HEK293 (cell line): ENCODE measurements around the gene INPP5B.

ENCODE experiments used
- FEZF1 ChIP-seq: fragments of 450-650 bp; formaldehyde crosslinking; IDR thresholded peaks from 2 replicates; pipeline ENCODE4 v1.5.1; 2016; ENCODE audit warnings: missing biosample characterization, missing genetic modification characterization
- KLF16 ChIP-seq: fragments of 450-650 bp; formaldehyde crosslinking; IDR thresholded peaks from 2 replicates; pipeline ENCODE4 v1.5.1; 2017; ENCODE audit warnings: missing biosample characterization, missing genetic modification characterization
- KLF7 ChIP-seq: fragments of 450-650 bp; formaldehyde crosslinking; IDR thresholded peaks from 2 replicates; pipeline ENCODE4 v1.5.1; 2016; ENCODE audit warnings: missing biosample characterization, missing genetic modification characterization, borderline replicate concordance
- MEIS1 ChIP-seq: sonication (generic); formaldehyde crosslinking; IDR thresholded peaks from 2 replicates; pipeline ENCODE4 v1.8.1; 2022; ENCODE audit warnings: missing genetic modification reagents, mild to moderate bottlenecking, borderline replicate concordance
- OSR2 ChIP-seq: fragments of 450-650 bp; formaldehyde crosslinking; IDR thresholded peaks from 2 replicates; pipeline ENCODE4 v1.5.1; 2016; ENCODE audit warnings: missing biosample characterization, missing genetic modification characterization
- RBAK ChIP-seq: fragments of 450-650 bp; formaldehyde crosslinking; IDR thresholded peaks from 2 replicates; pipeline ENCODE4 v1.5.1; 2016; ENCODE audit warnings: missing biosample characterization, missing genetic modification characterization
- YY2 ChIP-seq: fragments of 450-650 bp; formaldehyde crosslinking; IDR thresholded peaks from 2 replicates; pipeline ENCODE4 v1.5.1; 2016; ENCODE audit warnings: missing biosample characterization, missing genetic modification characterization
- ZBTB17 ChIP-seq: fragments of 450-650 bp; formaldehyde crosslinking; IDR thresholded peaks from 2 replicates; pipeline ENCODE4 v1.5.1; 2016; ENCODE audit warnings: missing biosample characterization, missing genetic modification characterization
- ZEB2 ChIP-seq: fragments of 450-650 bp; formaldehyde crosslinking; IDR thresholded peaks from 2 replicates; pipeline ENCODE4 v1.5.1; 2016; ENCODE audit warnings: missing biosample characterization, missing genetic modification characterization
- ZFP3 ChIP-seq: fragments of 450-650 bp; formaldehyde crosslinking; IDR thresholded peaks from 2 replicates; pipeline ENCODE4 v1.5.1; 2016; ENCODE audit warnings: low read depth, missing biosample characterization, missing genetic modification characterization
- ZFP41 ChIP-seq: fragments of 450-650 bp; formaldehyde crosslinking; IDR thresholded peaks from 2 replicates; pipeline ENCODE4 v1.5.1; 2016; ENCODE audit warnings: missing biosample characterization, missing genetic modification characterization, borderline replicate concordance
- ZNF140 ChIP-seq: fragments of 450-650 bp; formaldehyde crosslinking; IDR thresholded peaks from 2 replicates; pipeline ENCODE4 v1.5.1; 2016; ENCODE audit warnings: missing biosample characterization, missing genetic modification characterization
- ZNF23 ChIP-seq: fragments of 450-650 bp; formaldehyde crosslinking; IDR thresholded peaks from 2 replicates; pipeline ENCODE4 v1.5.1; 2016; ENCODE audit warnings: missing biosample characterization, missing genetic modification characterization, borderline replicate concordance
- ZNF350 ChIP-seq: fragments of 450-650 bp; formaldehyde crosslinking; IDR thresholded peaks from 2 replicates; pipeline ENCODE4 v1.5.0; 2017; ENCODE audit warnings: missing biosample characterization, mild to moderate bottlenecking, missing genetic modification characterization
- ZNF394 ChIP-seq: fragments of 450-650 bp; formaldehyde crosslinking; IDR thresholded peaks from 2 replicates; pipeline ENCODE4 v1.5.1; 2016; ENCODE audit warnings: missing biosample characterization, missing genetic modification characterization, mild to moderate bottlenecking, moderate library complexity, borderline replicate concordance
- ZNF416 ChIP-seq: fragments of 450-650 bp; formaldehyde crosslinking; IDR thresholded peaks from 2 replicates; pipeline ENCODE4 v1.5.1; 2016; ENCODE audit warnings: missing biosample characterization, missing genetic modification characterization
- ZNF549 ChIP-seq: fragments of 450-650 bp; IDR thresholded peaks from 2 replicates; pipeline ENCODE4 v1.5.1; 2018; ENCODE audit warnings: missing biosample characterization, missing genetic modification characterization, mild to moderate bottlenecking, inconsistent platforms, moderate library complexity
- ZNF558 ChIP-seq: fragments of 450-650 bp; formaldehyde crosslinking; IDR thresholded peaks from 2 replicates; pipeline ENCODE4 v1.5.1; 2016; ENCODE audit warnings: missing biosample characterization, missing genetic modification characterization
- ZNF624 ChIP-seq: fragments of 450-650 bp; formaldehyde crosslinking; IDR thresholded peaks from 2 replicates; pipeline ENCODE4 v1.5.1; 2017; ENCODE audit warnings: missing biosample characterization, missing genetic modification characterization
- ZNF660 ChIP-seq: fragments of 450-650 bp; IDR thresholded peaks from 2 replicates; pipeline ENCODE4 v1.5.1; 2018; ENCODE audit warnings: missing biosample characterization, mild to moderate bottlenecking, missing genetic modification characterization
- ZNF677 ChIP-seq: fragments of 450-650 bp; IDR thresholded peaks from 2 replicates; pipeline ENCODE4 v1.5.0; 2018; ENCODE audit warnings: missing biosample characterization, mild to moderate bottlenecking, missing genetic modification characterization, moderate library complexity
- ZNF776 ChIP-seq: fragments of 450-650 bp; formaldehyde crosslinking; IDR thresholded peaks from 2 replicates; pipeline ENCODE4 v1.5.0; 2017; ENCODE audit warnings: missing biosample characterization, missing genetic modification characterization, borderline replicate concordance
- ZNF785 ChIP-seq: fragments of 450-650 bp; formaldehyde crosslinking; IDR thresholded peaks from 2 replicates; pipeline ENCODE4 v1.5.1; 2016; ENCODE audit warnings: missing biosample characterization, missing genetic modification characterization
- ZNF792 ChIP-seq: fragments of 450-650 bp; formaldehyde crosslinking; IDR thresholded peaks from 2 replicates; pipeline ENCODE4 v1.5.1; 2016; ENCODE audit warnings: missing biosample characterization, missing genetic modification characterization
- ZNF843 ChIP-seq: fragments of 450-650 bp; formaldehyde crosslinking; IDR thresholded peaks from 2 replicates; pipeline ENCODE4 v1.5.1; 2016; ENCODE audit warnings: missing biosample characterization, missing genetic modification characterization
- ZSCAN30 ChIP-seq: fragments of 450-650 bp; IDR thresholded peaks from 2 replicates; pipeline ENCODE4 v1.5.1; 2018; ENCODE audit warnings: missing biosample characterization, mild to moderate bottlenecking, missing genetic modification characterization, moderate library complexity
- TF ChIP-seq, protein P1 (sequence below): fragments of 450-650 bp; formaldehyde crosslinking; IDR thresholded peaks from 2 replicates; pipeline ENCODE4 v1.5.1; 2017; ENCODE audit warnings: missing biosample characterization, missing genetic modification characterization
- TF ChIP-seq, protein P2 (sequence below): fragments of 450-650 bp; formaldehyde crosslinking; IDR thresholded peaks from 2 replicates; pipeline ENCODE4 v1.5.1; 2016; ENCODE audit warnings: missing biosample characterization, missing genetic modification characterization
- TF ChIP-seq, protein P3 (sequence below): fragments of 450-650 bp; formaldehyde crosslinking; IDR thresholded peaks from 2 replicates; pipeline ENCODE4 v1.5.1; 2017; ENCODE audit warnings: missing biosample characterization, missing genetic modification characterization
- TF ChIP-seq, protein P4 (sequence below): fragments of 450-650 bp; formaldehyde crosslinking; IDR thresholded peaks from 2 replicates; pipeline ENCODE4 v1.5.1; 2016; ENCODE audit warnings: missing biosample characterization, missing genetic modification characterization
- TF ChIP-seq, protein P5 (sequence below): fragments of 450-650 bp; formaldehyde crosslinking; IDR thresholded peaks from 2 replicates; pipeline ENCODE4 v1.5.1; 2016; ENCODE audit warnings: missing biosample characterization, missing genetic modification characterization

INPP5B gene

DNA sequence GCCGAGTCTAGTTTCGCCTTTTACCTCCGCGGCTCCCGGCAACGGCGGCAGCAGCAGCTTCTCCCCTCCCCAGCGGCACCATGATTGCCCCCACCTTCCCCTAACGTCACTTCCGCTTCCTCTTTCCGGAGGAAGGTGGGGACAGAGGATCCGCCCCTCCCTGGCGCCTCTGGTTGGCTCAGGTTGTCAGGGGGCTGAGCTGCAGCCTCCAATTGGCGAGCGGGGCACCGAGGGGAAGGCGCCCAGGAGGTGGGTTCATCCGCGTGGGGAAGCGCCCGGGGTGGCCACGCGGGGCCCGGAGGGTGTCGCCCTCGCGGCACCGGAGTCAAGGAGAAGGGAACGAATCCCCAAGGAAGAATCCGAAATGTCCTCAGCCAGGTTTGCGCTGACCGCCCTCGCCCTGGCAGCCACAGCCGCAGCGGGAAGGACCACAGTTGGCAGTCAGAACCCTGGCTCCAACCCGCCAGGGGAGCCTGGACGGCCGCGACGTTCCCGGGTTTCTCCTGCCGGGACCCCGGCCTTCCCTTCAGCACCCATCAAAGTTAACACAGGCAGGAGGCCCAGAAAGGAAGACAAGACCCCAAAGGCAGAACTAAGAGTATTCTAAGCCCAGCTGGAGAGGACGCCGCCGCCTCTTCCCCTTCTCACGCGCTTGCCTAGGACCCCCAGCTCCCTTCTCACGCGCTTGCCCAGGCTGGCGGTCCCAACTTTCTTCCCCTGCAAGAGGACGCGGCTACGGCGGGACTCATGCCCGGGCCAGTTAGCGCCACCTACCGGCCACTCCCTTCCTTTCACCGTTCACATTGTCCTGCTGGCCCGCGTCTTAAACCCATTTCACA lies 87.1 kb downstream of the INPP5B start, which contains the start of gene MTF1 (continued):
- TF ChIP-seq, protein P1, sequence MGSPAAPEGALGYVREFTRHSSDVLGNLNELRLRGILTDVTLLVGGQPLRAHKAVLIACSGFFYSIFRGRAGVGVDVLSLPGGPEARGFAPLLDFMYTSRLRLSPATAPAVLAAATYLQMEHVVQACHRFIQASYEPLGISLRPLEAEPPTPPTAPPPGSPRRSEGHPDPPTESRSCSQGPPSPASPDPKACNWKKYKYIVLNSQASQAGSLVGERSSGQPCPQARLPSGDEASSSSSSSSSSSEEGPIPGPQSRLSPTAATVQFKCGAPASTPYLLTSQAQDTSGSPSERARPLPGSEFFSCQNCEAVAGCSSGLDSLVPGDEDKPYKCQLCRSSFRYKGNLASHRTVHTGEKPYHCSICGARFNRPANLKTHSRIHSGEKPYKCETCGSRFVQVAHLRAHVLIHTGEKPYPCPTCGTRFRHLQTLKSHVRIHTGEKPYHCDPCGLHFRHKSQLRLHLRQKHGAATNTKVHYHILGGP (tag by site-specific recombination): no peak
- no peak for TF ChIP-seq ZNF776 (tag by site-specific recombination)
- no peak for TF ChIP-seq ZNF549
- peak; percentile 50; the same call in 1 of the 2 replicates for TF ChIP-seq KLF16 (tag by site-specific recombination)
- peak; percentile 87 for TF ChIP-seq ZEB2 (tag by site-specific recombination)
- TF ChIP-seq, protein P2, sequence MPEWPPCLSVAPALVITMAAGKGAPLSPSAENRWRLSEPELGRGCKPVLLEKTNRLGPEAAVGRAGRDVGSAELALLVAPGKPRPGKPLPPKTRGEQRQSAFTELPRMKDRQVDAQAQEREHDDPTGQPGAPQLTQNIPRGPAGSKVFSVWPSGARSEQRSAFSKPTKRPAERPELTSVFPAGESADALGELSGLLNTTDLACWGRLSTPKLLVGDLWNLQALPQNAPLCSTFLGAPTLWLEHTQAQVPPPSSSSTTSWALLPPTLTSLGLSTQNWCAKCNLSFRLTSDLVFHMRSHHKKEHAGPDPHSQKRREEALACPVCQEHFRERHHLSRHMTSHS (tag by site-specific recombination): no peak
- TF ChIP-seq ZNF416 (tag by site-specific recombination): no peak
- no peak for TF ChIP-seq RBAK (tag by site-specific recombination)
- TF ChIP-seq ZNF785: no peak
- peak; percentile 44; the same call in 1 of the 2 replicates for TF ChIP-seq ZBTB17 (tag by site-specific recombination)
- TF ChIP-seq FEZF1 (tag by site-specific recombination): no peak
- no peak for TF ChIP-seq ZNF624 (tag by site-specific recombination)
- TF ChIP-seq YY2 (tag by site-specific recombination): peak; percentile 85
- peak; percentile 47 for TF ChIP-seq ZNF843 (tag by site-specific recombination)
- TF ChIP-seq, protein P3, sequence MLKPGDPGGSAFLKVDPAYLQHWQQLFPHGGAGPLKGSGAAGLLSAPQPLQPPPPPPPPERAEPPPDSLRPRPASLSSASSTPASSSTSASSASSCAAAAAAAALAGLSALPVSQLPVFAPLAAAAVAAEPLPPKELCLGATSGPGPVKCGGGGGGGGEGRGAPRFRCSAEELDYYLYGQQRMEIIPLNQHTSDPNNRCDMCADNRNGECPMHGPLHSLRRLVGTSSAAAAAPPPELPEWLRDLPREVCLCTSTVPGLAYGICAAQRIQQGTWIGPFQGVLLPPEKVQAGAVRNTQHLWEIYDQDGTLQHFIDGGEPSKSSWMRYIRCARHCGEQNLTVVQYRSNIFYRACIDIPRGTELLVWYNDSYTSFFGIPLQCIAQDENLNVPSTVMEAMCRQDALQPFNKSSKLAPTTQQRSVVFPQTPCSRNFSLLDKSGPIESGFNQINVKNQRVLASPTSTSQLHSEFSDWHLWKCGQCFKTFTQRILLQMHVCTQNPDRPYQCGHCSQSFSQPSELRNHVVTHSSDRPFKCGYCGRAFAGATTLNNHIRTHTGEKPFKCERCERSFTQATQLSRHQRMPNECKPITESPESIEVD (tag by site-specific recombination): no peak
- no peak for TF ChIP-seq ZNF350 (tag by site-specific recombination)
- TF ChIP-seq, protein P4, sequence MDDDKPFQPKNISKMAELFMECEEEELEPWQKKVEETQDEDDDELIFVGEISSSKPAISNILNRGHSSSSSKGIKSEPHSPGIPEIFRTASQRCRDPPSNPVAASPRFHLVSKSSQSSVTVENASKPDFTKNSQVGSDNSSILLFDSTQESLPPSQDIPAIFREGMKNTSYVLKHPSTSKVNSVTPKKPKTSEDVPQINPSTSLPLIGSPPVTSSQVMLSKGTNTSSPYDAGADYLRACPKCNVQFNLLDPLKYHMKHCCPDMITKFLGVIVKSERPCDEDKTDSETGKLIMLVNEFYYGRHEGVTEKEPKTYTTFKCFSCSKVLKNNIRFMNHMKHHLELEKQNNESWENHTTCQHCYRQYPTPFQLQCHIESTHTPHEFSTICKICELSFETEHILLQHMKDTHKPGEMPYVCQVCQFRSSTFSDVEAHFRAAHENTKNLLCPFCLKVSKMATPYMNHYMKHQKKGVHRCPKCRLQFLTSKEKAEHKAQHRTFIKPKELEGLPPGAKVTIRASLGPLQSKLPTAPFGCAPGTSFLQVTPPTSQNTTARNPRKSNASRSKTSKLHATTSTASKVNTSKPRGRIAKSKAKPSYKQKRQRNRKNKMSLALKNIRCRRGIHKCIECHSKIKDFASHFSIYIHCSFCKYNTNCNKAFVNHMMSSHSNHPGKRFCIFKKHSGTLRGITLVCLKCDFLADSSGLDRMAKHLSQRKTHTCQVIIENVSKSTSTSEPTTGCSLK (tag by site-specific recombination): no peak
- TF ChIP-seq, protein P5, sequence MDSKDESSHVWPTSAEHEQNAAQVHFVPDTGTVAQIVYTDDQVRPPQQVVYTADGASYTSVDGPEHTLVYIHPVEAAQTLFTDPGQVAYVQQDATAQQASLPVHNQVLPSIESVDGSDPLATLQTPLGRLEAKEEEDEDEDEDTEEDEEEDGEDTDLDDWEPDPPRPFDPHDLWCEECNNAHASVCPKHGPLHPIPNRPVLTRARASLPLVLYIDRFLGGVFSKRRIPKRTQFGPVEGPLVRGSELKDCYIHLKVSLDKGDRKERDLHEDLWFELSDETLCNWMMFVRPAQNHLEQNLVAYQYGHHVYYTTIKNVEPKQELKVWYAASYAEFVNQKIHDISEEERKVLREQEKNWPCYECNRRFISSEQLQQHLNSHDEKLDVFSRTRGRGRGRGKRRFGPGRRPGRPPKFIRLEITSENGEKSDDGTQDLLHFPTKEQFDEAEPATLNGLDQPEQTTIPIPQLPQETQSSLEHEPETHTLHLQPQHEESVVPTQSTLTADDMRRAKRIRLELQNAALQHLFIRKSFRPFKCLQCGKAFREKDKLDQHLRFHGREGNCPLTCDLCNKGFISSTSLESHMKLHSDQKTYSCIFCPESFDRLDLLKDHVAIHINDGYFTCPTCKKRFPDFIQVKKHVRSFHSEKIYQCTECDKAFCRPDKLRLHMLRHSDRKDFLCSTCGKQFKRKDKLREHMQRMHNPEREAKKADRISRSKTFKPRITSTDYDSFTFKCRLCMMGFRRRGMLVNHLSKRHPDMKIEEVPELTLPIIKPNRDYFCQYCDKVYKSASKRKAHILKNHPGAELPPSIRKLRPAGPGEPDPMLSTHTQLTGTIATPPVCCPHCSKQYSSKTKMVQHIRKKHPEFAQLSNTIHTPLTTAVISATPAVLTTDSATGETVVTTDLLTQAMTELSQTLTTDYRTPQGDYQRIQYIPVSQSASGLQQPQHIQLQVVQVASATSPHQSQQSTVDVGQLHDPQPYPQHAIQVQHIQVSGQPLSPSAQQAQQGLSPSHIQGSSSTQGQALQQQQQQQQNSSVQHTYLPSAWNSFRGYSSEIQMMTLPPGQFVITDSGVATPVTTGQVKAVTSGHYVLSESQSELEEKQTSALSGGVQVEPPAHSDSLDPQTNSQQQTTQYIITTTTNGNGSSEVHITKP (tag by site-specific recombination): peak; percentile 78
- no peak for TF ChIP-seq ZNF792 (tag by site-specific recombination)
- TF ChIP-seq ZNF558 (tag by site-specific recombination): no peak
- no peak for TF ChIP-seq ZFP3 (tag by site-specific recombination)
- TF ChIP-seq ZNF394 (tag by site-specific recombination): peak; percentile 81
- no peak for TF ChIP-seq ZNF23 (tag by site-specific recombination)
- peak; percentile 99 for TF ChIP-seq ZSCAN30
- TF ChIP-seq ZFP41 (tag by site-specific recombination): no peak
- TF ChIP-seq ZNF140: no peak
- no peak for TF ChIP-seq ZNF677 (tag by site-specific recombination)
- TF ChIP-seq ZNF660 (tag by site-specific recombination): peak; percentile 78
- TF ChIP-seq KLF7: peak; percentile 74; the same call in 1 of the 2 replicates
- TF ChIP-seq OSR2 (tag by site-specific recombination): no peak
- no peak for TF ChIP-seq MEIS1 (CRISPR knock-in tag)
